Superior temporal gyrus (tissue), 1 donor: ENCODE results near the gene HSPA12A.

Experiments
- DNase-seq: peaks from one replicate; pipeline ENCODE4 v3.0.0-alpha.2; 2016; ENCODE audit errors: extremely low spot score

The HSPA12A gene

GRCh38 chr10:116742367-116743265 is at the start of gene HSPA12A:
Gene HSPA12A (minus strand): TSS chr10:116742566. CDS start chr10:116742469, 97 bp downstream.
- DNase-seq, result peak; percentile 74

DNA sequence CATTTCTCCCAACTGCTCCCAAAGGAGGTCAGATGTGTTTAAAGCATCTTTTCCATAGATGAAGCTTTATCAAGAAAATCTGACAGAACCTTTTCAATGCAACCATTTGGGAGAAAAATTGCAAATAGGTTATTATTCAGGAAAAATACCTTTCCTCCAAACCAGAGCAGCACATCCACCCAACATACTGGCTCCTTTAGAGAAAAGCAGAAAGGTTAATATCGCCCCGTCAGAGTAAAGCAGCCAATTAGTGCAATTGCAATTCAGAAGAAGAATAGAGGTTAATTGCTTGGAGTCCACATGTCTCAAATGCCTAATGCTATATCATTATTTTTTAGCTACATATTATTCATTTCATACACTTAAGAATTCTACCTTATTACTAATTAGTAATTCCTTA is 48.9 kb upstream of the HSPA12A start:
- no peak for DNase-seq

- peak; percentile 87 for DNase-seq
Measured at GRCh38 chr10:116787893-116788665, 45.7 kb upstream of the HSPA12A start.

GRCh38 chr10:116787053-116787659 is 44.8 kb upstream of the HSPA12A start:
- DNase-seq, result no peak

DNA sequence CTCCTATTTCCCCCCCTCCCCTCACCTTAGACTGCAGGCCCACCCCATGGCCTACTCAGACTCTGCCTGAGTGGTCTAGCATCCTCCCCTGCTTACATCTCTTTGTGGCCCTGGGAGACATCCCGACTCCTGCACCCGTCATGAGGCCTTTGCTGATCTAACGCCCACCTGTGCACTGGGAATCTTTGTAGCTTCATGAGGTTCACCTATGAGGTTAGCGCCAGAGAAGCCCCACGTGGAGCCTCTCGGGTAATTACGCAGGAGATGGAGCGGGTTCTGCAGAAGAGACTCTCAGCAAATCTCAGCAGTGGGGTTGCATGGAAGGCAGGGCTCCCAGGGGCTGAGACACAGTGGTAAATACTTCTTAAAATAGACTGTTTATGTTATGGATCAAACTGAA is 43.5 kb upstream of the HSPA12A start:
- no peak for DNase-seq

GRCh38 chr10:116785282-116785681 is 42.9 kb upstream of the HSPA12A start:
- DNase-seq, result no peak

DNA sequence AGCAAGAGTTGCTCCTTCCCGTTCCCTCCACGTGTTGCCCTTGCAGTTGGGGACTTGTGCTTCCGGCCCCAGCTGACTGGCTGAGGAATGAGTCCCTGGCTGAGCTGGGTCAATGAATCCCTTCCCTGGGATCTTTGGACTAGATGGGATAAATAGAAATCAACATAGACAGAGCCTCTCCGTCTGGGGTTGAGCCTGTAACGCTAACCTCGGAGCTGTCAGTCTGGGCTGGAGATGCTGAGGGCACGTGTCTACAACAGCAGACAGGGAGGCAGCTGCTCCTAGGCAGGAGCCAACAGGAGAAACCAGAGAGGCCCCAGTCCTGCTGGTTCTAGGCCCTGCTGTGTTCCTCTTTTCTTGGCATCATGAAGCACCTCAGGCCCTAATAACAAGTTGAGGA is 42.3 kb upstream of the HSPA12A start:
- DNase-seq, result no peak

- DNase-seq, result no peak
Measured at GRCh38 chr10:116784035-116784434, 41.7 kb upstream of the HSPA12A start.

DNA sequence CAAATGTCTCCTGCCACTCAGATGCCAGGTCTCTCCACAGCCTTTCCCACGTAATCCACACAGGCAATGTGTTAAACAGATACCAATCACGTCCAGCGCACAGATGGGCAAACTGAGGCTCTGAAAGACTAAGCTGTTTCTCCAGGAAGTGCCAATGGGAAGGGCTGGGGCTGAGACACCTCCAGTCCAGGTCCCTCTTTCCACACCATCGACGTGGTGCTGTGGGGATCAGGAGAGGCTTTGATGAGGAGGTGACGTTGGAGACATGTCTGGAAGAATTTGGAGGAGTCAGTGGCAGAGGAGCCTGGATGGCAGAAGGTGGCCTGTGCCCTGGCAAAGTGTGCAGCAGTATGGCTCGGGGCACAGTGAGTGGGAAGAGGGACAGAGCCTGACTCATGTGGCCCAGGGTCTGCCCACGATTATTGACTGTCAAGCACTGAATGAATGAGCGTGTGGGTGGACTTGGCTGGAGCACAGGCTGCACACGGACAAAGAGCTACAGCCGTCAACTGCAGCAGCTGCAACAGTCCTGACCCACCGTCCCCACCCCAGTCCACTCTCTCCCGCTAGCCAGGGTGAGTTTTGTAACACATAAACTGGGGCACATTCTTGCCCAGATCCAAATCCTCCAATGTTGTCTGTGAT is 40.8 kb upstream of the HSPA12A start:
- DNase-seq, result no peak

DNA sequence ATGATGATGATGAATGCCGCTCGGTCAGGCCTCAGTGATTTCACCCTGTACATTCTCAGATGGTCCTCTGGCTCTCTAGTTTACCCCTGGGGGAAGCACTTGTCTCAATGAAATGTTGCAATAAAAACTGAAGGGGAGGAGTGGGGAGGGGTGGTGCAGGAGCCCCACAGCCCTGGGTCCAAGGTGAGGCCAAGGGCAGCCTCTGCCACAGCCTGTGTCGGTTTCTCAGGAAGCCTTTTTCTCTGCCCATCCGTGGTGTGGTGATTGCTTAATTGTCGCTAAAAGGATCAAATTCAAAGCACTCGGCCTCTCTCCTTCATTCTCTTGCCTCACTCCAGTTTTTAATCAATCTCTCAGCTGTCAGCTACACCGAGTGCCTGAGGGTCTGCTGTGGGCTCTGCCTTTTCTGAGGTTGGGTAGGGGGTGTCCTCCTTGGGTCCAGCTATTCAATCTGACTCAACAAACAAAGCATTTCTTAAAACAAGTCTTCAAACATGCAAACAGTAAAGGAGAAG is 39.1 kb upstream of the HSPA12A start:
- DNase-seq, result no peak

DNA sequence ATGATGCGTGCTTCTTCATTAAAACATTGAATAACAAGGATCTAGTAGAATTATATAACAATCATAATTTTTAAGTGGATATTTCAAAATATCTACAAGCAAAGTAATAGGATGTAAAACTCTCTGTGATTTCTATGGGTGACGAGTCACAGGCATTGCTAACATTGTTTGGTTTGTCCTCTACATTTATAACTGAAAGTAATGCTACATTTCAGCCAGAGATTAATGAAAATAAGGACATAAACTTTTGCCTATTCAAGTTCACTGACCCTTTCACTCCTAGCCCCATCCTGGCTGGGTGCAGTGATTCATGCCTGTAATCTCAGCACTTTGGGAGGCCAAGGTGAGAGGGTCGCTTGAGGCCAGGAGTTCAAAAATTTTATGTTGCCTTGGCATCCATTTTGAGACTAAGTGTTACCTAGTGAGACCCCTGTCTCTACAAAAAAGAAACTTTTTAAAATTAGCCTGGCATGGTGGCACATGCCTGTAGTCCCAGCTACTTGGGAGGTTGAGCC is 38.4 kb upstream of the HSPA12A start:
- DNase-seq, result no peak

DNA sequence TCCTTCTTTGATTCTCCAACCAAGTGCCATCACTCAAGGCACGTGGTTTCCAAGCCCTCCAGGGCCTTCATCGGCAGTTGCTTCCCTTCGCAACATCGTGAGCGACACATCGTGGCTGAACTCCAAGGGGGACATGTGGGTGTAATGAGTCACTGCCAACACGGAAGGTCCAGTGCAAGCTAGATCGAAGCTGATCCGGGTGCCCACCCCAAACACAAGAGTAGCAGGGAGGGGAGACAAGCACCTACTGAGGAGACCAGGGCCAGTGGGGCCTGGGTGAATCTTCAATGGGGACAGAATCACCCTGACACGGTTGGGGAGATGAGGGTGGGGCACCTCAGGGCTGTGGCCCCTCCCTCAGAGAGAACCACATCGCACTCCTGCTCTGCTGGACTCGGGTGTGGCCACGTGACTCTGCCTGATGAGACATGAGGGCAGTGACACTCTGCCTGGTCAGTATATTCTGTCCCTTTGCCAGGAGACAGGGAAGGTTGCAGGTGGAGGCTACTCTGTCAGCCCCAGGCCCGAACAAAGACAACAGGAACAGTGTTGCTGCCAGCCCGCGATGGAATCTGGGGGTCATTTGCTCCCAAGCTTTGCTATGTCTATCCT is 36.8 kb upstream of the HSPA12A start:
- no peak for DNase-seq

GRCh38 chr10:116777006-116777405 is 34.6 kb upstream of the HSPA12A start:
- DNase-seq, result no peak

GRCh38 chr10:116775488-116776400 is 33.4 kb upstream of the HSPA12A start:
- DNase-seq, result no peak

- no peak for DNase-seq
Measured at GRCh38 chr10:116774728-116775151, 32.4 kb upstream of the HSPA12A start.

DNA sequence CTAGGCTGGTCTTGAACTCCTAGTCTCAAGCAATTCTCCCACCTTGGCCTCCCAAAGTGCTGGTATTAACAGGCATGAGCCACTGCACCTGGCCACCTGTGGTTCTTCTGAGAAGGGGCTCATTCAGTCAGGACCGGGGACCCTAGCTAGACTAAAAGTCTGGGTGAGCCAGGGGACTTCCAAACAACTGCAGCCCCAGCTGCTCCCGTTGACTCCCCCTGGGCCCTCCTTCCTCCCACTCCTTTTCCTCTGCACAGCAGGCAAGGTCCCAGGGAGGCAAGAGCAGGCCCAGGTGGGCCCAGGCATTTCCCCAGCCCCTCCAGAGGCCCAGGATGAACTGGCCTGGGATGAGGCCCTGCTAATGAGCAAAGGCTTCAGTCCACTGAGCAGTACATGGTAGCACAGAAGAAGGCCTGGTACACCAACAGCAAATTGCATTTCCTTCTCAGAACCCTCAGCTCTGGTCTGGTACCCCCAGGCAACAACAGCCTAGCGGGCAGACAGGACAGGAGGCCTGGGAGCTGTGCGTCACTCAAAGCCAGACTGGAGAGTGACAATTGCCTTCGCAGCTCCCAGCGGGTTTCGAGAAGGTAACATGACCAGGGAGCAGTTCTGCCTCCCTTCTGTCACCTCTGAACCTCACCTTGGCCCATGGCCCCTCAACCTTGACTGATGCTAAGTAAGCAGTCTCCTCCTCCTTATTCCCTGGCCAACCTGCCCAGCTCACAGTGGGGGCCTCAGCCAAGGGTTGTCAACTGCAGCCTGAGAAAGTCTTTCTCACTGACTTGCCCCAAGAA is 30.7 kb upstream of the HSPA12A start:
- DNase-seq, result no peak

DNA sequence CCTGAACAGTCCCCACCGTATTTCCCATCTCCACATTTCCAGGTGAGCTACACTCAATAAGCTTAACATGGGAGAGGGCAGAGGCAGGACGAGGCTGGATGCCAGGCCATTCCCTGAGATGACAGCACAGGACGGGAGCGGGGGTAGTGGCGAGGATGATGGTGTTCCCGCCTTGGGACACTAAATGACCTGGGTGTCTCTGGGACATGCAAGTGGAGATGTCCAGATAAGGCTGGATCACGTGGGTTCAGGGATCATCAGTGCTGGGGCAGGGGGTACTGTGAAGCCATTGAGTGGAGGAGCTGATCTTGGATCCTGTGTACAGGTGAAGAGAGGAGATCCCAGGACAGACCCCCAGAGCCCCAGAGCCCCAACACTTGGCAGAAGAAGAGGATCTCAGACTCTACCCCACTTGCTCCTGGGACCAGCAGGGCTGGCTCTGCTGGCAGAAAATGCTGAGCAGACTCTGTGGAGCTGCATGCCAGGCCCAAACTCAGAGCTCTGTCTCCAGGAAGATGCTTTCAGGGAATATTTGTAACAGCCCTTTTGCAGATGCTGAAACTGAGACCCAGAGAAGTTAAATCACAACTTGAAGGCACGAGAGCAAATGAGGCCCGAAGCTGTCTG is 29.7 kb upstream of the HSPA12A start:
- no peak for DNase-seq

DNA sequence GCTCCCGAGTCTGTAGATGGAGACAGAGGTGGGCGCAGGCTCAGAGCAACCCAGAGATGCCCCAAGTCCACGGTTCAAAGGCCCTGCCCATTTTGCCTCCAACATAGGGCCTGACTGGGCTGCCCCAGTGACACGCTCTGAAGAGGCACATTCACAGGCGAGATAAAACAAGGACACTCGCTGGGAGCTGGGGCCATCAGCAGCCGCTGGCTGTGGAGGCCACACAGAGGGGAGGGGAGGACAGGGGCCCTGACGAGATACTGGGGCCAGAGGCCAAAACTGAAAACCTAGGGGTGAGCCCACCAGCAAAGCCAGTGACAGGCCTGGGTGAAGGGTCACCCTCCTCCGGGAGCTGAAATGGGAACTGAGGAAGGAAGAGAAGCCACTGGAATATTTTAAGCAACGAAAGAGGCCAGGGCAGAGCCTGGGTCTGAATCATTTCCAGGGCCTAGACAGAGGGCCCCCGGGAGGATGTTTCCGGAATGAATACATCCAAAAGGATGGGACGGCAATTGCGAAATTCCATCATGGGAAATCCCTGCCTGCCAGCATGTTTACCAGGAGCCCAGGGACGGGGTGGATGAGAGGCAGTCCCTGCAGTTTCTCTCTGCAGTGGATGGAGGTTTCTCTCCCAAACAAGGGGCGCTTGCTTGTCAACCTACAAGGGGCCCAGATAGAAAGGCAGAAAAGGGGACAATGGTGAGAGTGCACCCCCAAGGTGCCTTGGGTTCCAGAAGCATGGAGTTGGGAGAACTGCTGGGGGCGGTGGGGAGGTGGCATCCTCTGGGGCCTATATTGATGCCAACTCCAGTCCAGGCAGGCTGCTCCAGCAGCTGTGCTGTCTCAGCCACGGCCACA is 29.0 kb upstream of the HSPA12A start:
- DNase-seq, result no peak
